HG03103 (cell line): ENCODE results near the gene TMEM252.

Experiments
- ATAC-seq: cut with Tn5 transposase; IDR thresholded peaks from one replicate; pipeline ENCODE4 v1.9.1; 2021; ENCODE audit warnings: low read depth; ENCODE audit not compliant: unreplicated experiment

The TMEM252 gene

GRCh38 chr9:68500457-68501381 lies 40.0 kb downstream of the TMEM252 start:
- no peak for ATAC-seq

GRCh38 chr9:68498816-68499215 lies 41.9 kb downstream of the TMEM252 start:
- no peak for ATAC-seq

- no peak for ATAC-seq
Observed at GRCh38 chr9:68497629-68498028, 43.1 kb downstream of the TMEM252 start.

DNA sequence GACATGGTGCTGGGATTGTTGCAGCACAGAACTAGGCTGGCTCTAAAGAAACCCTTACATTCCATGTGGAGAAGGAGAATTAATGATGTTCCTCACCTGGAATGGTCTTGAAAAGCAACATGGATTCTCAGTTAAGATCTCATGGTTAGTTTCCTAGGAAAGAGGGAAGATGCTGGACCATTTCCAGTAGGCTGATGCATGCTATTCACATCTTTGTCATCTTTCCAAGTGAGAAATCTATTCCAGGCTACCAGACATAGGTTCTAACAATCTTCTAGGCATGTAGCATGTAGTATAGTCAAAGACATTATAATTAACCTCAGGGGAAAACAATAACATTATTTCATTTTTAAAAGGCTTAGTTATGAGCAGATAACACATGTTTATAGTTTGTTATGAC lies 44.3 kb downstream of the TMEM252 start:
- no peak for ATAC-seq

GRCh38 chr9:68495247-68495646 lies 45.4 kb downstream of the TMEM252 start:
- ATAC-seq: no peak

DNA sequence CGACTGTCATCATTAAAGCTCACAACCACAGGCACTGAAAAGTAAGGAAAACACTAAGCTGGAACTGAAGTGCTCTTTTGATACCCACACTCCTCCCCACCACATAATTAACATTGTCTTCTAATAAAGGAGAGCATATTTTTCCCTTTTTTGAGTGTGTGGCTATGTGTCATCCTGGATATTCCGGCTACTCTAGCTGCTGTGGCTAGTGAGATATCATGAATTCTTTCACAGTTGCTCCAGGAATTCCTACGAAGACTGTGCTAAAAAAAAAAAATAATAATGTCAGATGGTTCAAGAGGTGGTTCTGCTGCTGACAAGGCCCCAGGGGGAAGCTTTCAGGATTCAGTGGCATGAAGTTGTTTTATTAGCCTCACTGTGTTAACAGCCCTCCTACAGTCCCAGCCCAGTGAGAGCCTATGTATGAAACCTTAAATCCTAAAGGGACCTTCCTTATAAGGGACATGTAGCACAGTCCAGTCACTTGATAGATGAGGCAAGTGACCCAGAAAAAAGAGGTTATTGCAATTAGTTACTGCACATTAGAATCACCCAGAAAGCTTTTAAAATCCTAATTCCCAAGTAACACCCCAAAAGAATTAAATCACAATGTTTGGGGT lies 46.6 kb downstream of the TMEM252 start:
- ATAC-seq: no peak

- no peak for ATAC-seq
Observed at GRCh38 chr9:68493541-68493940, 47.1 kb downstream of the TMEM252 start.

DNA sequence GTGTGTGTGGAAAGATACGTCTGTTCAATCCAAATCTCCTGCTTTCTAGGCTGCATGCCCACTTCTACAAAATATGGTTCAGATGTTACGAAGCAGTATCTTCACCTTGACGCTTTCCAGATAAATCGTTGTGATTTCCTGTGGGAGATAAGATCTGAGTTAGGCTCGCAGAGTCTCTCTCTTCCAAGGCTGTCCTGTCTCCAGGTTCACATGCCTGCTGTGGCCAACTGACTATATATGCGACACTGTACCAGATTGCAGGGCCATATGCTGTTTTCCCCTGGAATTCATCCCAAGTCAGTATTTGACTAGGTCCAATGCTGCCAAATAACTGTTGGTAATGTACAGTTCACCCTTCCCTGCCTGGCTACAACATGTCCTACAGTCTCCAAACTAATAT lies 47.9 kb downstream of the TMEM252 start:
- no peak for ATAC-seq

- ATAC-seq: no peak
Observed at GRCh38 chr9:68489646-68490045, 51.0 kb downstream of the TMEM252 start.

DNA sequence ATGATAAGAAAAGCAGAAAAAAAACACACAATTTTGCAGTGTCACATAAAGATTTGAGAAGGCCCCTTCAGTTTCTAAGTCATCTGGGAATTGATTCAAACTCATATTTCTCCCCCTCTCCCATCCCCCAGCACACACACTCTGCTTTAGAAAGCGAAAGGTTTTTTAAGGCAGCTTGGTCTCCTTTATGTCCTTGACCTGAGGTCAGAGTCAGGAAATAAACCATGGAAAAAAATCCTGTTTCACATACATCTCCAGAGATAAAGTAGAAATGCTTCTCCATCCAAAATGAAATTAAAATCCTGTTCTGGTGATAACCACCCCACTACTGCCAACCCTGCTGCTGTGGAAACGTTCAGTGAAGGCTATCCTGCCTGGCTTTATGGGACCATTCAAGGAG lies 52.6 kb downstream of the TMEM252 start:
- ATAC-seq: no peak
